Stimulated activated CD4-positive, alpha-beta T cell treated with anti-CD3 and anti-CD28 coated beads, TNF-alpha, amount 100 ng/mL, for 1 hour (primary cell): ENCODE data around the gene CHAF1B.

ENCODE experiments used
- DNase-seq, 3 donors: peaks; one replicate each; pipeline ENCODE4 v3.0.0-alpha.2; 2020; ENCODE audit warnings: low read depth in 3 of 3, low spot score in 1 of 3

CHAF1B gene

GRCh38 chr21:36461277-36461917 is 76.2 kb downstream of the CHAF1B start:
- DNase-seq: no peak

GRCh38 chr21:36461918-36462486 is 76.8 kb downstream of the CHAF1B start:
- DNase-seq: no peak

- DNase-seq: no peak
Observed at GRCh38 chr21:36463204-36463603, 78.0 kb downstream of the CHAF1B start.

GRCh38 chr21:36463991-36464390 is 78.8 kb downstream of the CHAF1B start:
- DNase-seq: no peak

- no peak for DNase-seq
Observed at GRCh38 chr21:36464590-36464989, 79.4 kb downstream of the CHAF1B start.

- no peak for DNase-seq
Observed at GRCh38 chr21:36465478-36465877, 80.3 kb downstream of the CHAF1B start.

- no peak for DNase-seq
Observed at GRCh38 chr21:36466061-36466511, 80.9 kb downstream of the CHAF1B start.
